Measurements from ENCODE around the gene ADARB2. TPM values are rescaled to one million over a fixed set of nuclear protein-coding genes. Genes with fewer than 3 reads are reported as not detected.
"Not testable (repeated sequence)": the region's sequence is repeated elsewhere in the genome, so short reads cannot be mapped to it uniquely, and the experiment has no call there.

Gene ADARB2
- total RNA-seq, 1 donor from 2014 or later = 0.22 TPM

GRCh38 chr10:1163204-1163660 lies 574.1 kb downstream of the ADARB2 start:
- intact Hi-C loops (cut with micrococcal nuclease) = no loop called here
- DNase-seq (peak; percentile 20), ATAC-seq (no peak)

- intact Hi-C loops (cut with micrococcal nuclease) = no loop called here
- DNase-seq (peak; percentile 5), ATAC-seq (no peak)
These were observed 574.7 kb downstream of the ADARB2 start for GRCh38 chr10:1162481-1163203.

GRCh38 chr10:1161315-1161673 lies 576.0 kb downstream of the ADARB2 start:
- DNase-seq; intact Hi-C loops (cut with micrococcal nuclease); ATAC-seq: not testable (repeated sequence)

GRCh38 chr10:1160561-1161314 lies 576.6 kb downstream of the ADARB2 start:
- ATAC-seq = no peak
- intact Hi-C loops (cut with micrococcal nuclease) = no loop called here
- DNase-seq = peak; percentile 25

- ATAC-seq = no peak
- no peak for DNase-seq
These were observed 577.9 kb downstream of the ADARB2 start for GRCh38 chr10:1159131-1160061.

GRCh38 chr10:1158536-1158935 lies 578.8 kb downstream of the ADARB2 start:
- ATAC-seq; intact Hi-C loops (cut with micrococcal nuclease); DNase-seq: not testable (repeated sequence)

More at GRCh38 chr10:1159131-1160061, 577.9 kb downstream of the ADARB2 start:
- intact Hi-C loops (cut with micrococcal nuclease) = no loop called here

GRCh38 chr10:1158066-1158465 lies 579.3 kb downstream of the ADARB2 start:
- intact Hi-C loops (cut with micrococcal nuclease) = no loop called here
- ATAC-seq (no peak), DNase-seq (no peak)

GRCh38 chr10:1157615-1157933 lies 579.8 kb downstream of the ADARB2 start:
- ATAC-seq = no peak

GRCh38 chr10:1156921-1157614 lies 580.3 kb downstream of the ADARB2 start:
- no peak for DNase-seq

More at GRCh38 chr10:1157615-1157933, 579.8 kb downstream of the ADARB2 start:
- intact Hi-C loops (cut with micrococcal nuclease) = no loop called here
- DNase-seq = no peak

GRCh38 chr10:1156616-1156886 lies 580.8 kb downstream of the ADARB2 start:
- ATAC-seq (no peak), DNase-seq (no peak)
- intact Hi-C loops (cut with micrococcal nuclease) = no loop called here

More at GRCh38 chr10:1156921-1157614, 580.3 kb downstream of the ADARB2 start:
- ATAC-seq = no peak
- intact Hi-C loops (cut with micrococcal nuclease) = no loop called here

GRCh38 chr10:1155791-1156615 lies 581.3 kb downstream of the ADARB2 start:
- intact Hi-C loops (cut with micrococcal nuclease) = no loop called here
- DNase-seq = no peak

GRCh38 chr10:1154531-1155295 lies 582.6 kb downstream of the ADARB2 start:
- no peak for DNase-seq
- ATAC-seq = no peak
- intact Hi-C loops (cut with micrococcal nuclease) = no loop called here

More at GRCh38 chr10:1155791-1156615, 581.3 kb downstream of the ADARB2 start:
- ATAC-seq = no peak

GRCh38 chr10:1153805-1154351 lies 583.4 kb downstream of the ADARB2 start:
- ATAC-seq (no peak), DNase-seq (no peak)
- intact Hi-C loops (cut with micrococcal nuclease) = no loop called here

- intact Hi-C loops (cut with micrococcal nuclease) = no loop called here
- DNase-seq (no peak), ATAC-seq (no peak)
These were observed 584.0 kb downstream of the ADARB2 start for GRCh38 chr10:1153251-1153763.

GRCh38 chr10:1152386-1153250 lies 584.7 kb downstream of the ADARB2 start:
- intact Hi-C loops (cut with micrococcal nuclease) = no loop called here
- no peak for DNase-seq
- no peak for ATAC-seq

Measured in left ventricle myocardium superior (tissue), 1 donor.